ENCODE results near the gene NKD1. TPM values are rescaled to one million over a fixed set of nuclear protein-coding genes. Genes with fewer than 3 reads are reported as not detected.

NKD1 gene
- polyA plus RNA-seq, 1 experiment: 0.11 TPM

DNA sequence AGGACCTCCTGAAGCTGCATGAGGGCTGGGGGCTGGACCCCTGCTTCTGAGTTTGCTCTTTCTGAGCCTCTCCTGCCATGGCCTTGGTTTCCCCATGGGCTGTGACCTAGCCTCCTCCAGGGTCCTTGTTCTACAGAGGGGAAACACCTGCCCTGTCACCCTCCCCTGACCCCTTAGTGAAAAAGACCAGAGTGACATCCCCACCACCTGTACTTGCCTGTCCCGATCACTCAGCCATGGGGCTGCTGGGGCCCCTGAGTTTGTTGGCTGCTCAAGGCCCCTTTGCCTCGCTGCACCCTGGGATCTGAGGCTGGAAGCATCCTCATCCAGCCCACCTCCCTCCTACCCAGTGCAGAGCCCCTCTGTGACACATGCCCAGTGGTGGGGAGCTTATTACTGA lies 146.0 kb downstream of the NKD1 start:
- peaks cover 9% of the 10 kb centered on the region for H3K27me3 ChIP-seq (ENCODE audit: control insufficient read depth, insufficient read depth, low read length)
- DNase-seq (ENCODE audit: low read depth): no peak
- no peaks in the 10 kb centered on the region for H3K36me3 ChIP-seq (ENCODE audit: control insufficient read depth, insufficient read depth, low read length)
- ChIA-PET POLR2A (no interaction called here), CTCF (interaction anchor here (1.6 kb wide), 1 partner anchor 113 kb away, joined by 5 read pairs; no protein-coding TSS in a partner anchor)
- TF ChIP-seq, protein P1, sequence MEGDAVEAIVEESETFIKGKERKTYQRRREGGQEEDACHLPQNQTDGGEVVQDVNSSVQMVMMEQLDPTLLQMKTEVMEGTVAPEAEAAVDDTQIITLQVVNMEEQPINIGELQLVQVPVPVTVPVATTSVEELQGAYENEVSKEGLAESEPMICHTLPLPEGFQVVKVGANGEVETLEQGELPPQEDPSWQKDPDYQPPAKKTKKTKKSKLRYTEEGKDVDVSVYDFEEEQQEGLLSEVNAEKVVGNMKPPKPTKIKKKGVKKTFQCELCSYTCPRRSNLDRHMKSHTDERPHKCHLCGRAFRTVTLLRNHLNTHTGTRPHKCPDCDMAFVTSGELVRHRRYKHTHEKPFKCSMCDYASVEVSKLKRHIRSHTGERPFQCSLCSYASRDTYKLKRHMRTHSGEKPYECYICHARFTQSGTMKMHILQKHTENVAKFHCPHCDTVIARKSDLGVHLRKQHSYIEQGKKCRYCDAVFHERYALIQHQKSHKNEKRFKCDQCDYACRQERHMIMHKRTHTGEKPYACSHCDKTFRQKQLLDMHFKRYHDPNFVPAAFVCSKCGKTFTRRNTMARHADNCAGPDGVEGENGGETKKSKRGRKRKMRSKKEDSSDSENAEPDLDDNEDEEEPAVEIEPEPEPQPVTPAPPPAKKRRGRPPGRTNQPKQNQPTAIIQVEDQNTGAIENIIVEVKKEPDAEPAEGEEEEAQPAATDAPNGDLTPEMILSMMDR (IDR thresholded peaks at IDR 0.05; ENCODE audit: insufficient read depth, low read depth, low read length): no peak
- no peak overlapping the region for H3K4me3 ChIP-seq (ENCODE audit: low read depth, low read length)

DNA sequence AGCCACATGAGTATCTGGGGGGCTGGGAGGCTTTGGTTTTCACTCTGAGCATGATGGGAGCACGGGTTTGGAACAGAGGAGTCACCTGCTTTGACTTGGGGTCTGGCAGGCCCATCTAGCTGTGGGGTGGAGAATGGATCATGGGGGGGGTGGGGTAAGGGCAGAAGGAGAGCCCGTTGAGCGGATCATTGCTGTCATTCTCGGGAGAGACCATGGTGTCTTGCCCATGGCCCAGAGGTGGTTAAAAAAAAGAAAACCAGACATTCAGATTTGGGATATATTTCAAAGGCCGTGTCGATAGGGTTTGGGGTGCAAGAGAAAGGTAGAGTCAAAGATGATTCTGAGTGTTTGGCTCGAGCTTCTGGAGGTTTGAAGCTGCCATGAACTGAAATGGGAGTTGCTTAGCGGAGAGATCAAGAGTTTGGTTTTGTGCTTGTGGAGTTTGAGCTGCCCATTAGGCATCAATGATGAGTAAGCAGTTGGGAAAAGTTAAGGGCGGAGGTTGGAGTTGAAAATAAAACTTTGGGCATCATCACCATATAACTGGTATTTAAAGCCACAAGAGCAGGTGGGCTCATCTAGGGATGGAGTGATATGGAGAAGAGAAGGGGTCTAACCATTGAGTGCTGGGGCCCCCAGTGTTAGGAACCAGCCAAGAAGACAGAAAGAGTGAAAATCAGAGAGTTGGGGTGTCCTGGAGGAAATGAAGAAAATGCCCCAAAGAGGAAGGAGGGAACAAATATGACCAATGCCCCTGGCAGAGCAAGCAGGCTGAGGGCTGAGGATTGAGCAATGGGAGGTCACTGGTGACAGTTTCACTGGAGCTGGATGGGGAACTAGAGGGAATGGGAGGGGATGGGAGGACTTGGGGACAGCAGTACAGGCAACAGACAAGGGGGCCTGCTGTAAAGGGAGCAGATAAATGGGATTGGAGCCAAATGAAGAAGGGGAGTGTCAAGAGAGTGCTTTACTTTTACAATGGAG lies 147.1 kb downstream of the NKD1 start:
- peaks cover 9% of the 10 kb centered on the region for H3K27me3 ChIP-seq (ENCODE audit: control insufficient read depth, insufficient read depth, low read length)
- H3K4me3 ChIP-seq (ENCODE audit: low read depth, low read length): no peak overlapping the region
- TF ChIP-seq, protein P1 (IDR thresholded peaks at IDR 0.05; ENCODE audit: insufficient read depth, low read depth, low read length): no peak
- no peaks in the 10 kb centered on the region for H3K36me3 ChIP-seq (ENCODE audit: control insufficient read depth, insufficient read depth, low read length)
- ChIA-PET POLR2A (no interaction called here), CTCF (interaction anchor here (1.1 to 1.9 kb wide), 4 partner anchors 18 to 111 kb away, joined by 3 to 6 read pairs (median 4); no protein-coding TSS in a partner anchor)
- no peak for DNase-seq (ENCODE audit: low read depth)

DNA sequence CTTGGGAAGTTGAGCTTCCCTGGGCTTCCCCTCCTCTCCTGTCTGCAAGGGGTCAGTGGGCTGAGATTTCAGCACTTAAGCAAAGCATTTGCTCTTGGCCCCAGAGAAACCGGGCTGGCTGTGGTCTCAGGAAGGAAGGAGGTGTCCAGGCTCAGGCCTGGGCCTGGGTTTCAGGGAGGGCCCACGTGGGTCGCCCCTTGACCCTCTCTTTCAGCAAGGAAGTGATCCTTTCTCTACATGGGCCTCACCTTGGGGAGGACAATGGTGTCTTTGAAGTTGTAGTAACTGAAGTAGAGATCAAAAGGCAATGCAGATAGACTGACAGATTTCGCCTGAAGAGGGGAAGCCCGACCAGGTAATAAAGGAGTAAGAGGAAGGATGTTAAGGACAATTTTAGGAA lies 147.9 kb downstream of the NKD1 start:
- no peak for DNase-seq (ENCODE audit: low read depth)
- Histone ChIP-seq H3K4me3 (ENCODE audit: low read depth, low read length) (no peak overlapping the region), H3K36me3 (ENCODE audit: control insufficient read depth, insufficient read depth, low read length) (no peaks in the 10 kb centered on the region), H3K27me3 (ENCODE audit: control insufficient read depth, insufficient read depth, low read length) (peaks cover 7% of the 10 kb centered on the region)
- POLR2A ChIA-PET: no interaction called here
- CTCF ChIA-PET: interaction anchor here (1.1 to 1.9 kb wide), 3 partner anchors 19 to 31 kb away, joined by 3 to 6 read pairs (median 4); no protein-coding TSS in a partner anchor
- TF ChIP-seq, protein P1 (IDR thresholded peaks at IDR 0.05; ENCODE audit: insufficient read depth, low read depth, low read length): no peak

DNA sequence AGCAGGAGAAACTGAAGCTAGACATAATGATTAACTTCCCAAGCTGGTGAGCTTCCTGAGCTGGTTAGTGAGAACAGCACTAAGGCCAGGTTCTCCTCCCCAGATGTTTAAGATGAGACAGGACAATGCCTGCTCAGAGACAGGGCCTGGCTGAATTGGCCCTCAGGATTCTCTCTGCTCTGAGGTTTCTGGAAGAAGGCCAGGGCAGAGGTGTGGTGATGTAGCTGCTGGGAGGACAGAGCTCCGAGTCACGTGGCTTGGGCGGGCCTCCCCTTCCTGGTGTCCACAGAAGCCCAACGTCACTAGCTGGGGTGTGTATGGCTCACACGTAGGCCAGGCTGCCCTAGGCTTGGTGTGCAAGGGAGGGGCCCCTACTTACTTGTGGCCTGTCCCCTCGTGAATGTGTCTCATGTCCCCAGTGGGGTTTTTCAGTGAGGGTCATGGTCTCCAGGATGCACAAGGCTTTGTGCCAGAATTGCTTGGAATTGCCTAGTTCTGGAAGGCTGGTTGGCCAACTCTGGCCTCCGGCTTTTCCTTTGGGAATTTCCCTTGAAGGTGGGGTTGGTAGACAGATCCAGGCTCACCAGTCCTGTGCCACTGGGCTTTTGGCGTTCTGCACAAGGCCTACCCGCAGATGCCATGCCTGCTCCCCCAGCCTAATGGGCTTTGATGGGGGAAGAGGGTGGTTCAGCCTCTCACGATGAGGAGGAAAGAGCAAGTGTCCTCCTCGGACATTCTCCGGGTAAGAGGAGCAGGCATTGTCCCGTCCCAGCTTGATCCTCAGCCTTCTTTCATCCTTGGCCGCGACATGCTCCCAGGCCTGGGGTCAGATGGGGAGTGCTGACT lies 148.6 kb downstream of the NKD1 start:
- POLR2A ChIA-PET: no interaction called here
- TF ChIP-seq, protein P1 (IDR thresholded peaks at IDR 0.05; ENCODE audit: insufficient read depth, low read depth, low read length): no peak
- no peak for DNase-seq (ENCODE audit: low read depth)
- Histone ChIP-seq H3K36me3 (ENCODE audit: control insufficient read depth, insufficient read depth, low read length) (no peaks in the 10 kb centered on the region), H3K4me3 (ENCODE audit: low read depth, low read length) (no peak overlapping the region), H3K27me3 (ENCODE audit: control insufficient read depth, insufficient read depth, low read length) (peaks cover 5% of the 10 kb centered on the region)
- CTCF ChIA-PET: interaction anchor here (1.1 to 1.9 kb wide), 3 partner anchors 19 to 32 kb away, joined by 3 to 6 read pairs (median 4); no protein-coding TSS in a partner anchor

DNA sequence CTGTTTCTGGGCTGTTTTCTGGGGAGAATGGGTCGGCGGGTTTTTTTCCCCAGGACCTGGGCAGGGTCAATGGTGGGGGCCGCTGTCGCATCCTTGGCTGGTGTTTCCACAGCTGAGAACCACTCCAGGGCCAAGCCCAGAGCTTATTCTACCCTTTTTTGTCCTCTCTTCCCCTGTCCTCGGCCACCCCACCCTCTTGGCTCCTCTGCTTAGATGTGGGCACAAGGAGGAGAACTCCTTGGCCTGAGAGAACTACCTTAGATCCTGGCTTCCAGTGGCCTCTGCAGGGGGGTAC lies 149.2 kb downstream of the NKD1 start:
- no peaks in the 10 kb centered on the region for H3K36me3 ChIP-seq (ENCODE audit: control insufficient read depth, insufficient read depth, low read length)
- no peak for DNase-seq (ENCODE audit: low read depth)
- H3K4me3 ChIP-seq (ENCODE audit: low read depth, low read length): no peak overlapping the region
- POLR2A ChIA-PET: no interaction called here
- peaks cover 5% of the 10 kb centered on the region for H3K27me3 ChIP-seq (ENCODE audit: control insufficient read depth, insufficient read depth, low read length)
- TF ChIP-seq, protein P1 (IDR thresholded peaks at IDR 0.05; ENCODE audit: insufficient read depth, low read depth, low read length): no peak
- CTCF ChIA-PET: no interaction called here

Measured in BJ (cell line).